GM10266 (cell line): ENCODE data around the gene ZNF664.
A peak's percentile ranks its signal among the peaks of the same experiment; 100 is the strongest.

Source experiments
- DNase-seq: peaks from one replicate; pipeline ENCODE4 v3.0.0; 2012; ENCODE audit errors: extremely low spot score
- TF ChIP-seq, protein P1 (sequence below): IDR thresholded peaks from 2 replicates; pipeline ENCODE4 v1.5.1; 2012; ENCODE audit warnings: mild to moderate bottlenecking, low read depth; ENCODE audit not compliant: control insufficient read depth, insufficient read depth; ENCODE audit errors: missing control alignments

Gene ZNF664

DNA sequence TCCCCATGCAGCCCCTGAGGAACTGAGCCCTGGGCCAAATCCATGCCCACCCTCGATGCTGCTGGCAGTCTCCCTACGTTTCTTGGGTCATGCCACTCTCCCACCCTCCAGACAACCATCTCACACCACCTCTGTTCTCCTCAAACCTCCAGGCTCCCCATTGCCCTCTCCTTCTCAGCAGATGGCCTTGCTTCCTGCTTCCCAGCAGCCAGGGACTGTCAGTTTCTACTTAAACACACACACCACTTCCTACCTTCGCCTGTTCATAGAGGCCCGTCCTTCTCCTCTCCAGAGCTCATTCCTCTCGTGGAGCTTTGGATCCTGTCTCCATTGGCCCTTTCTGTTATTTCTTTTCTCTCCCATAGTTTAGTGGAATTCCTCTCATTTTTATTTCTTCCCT lies 27.1 kb downstream of the ZNF664 start:
- DNase-seq: no peak
- TF ChIP-seq, protein P1, sequence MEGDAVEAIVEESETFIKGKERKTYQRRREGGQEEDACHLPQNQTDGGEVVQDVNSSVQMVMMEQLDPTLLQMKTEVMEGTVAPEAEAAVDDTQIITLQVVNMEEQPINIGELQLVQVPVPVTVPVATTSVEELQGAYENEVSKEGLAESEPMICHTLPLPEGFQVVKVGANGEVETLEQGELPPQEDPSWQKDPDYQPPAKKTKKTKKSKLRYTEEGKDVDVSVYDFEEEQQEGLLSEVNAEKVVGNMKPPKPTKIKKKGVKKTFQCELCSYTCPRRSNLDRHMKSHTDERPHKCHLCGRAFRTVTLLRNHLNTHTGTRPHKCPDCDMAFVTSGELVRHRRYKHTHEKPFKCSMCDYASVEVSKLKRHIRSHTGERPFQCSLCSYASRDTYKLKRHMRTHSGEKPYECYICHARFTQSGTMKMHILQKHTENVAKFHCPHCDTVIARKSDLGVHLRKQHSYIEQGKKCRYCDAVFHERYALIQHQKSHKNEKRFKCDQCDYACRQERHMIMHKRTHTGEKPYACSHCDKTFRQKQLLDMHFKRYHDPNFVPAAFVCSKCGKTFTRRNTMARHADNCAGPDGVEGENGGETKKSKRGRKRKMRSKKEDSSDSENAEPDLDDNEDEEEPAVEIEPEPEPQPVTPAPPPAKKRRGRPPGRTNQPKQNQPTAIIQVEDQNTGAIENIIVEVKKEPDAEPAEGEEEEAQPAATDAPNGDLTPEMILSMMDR: no peak

DNA sequence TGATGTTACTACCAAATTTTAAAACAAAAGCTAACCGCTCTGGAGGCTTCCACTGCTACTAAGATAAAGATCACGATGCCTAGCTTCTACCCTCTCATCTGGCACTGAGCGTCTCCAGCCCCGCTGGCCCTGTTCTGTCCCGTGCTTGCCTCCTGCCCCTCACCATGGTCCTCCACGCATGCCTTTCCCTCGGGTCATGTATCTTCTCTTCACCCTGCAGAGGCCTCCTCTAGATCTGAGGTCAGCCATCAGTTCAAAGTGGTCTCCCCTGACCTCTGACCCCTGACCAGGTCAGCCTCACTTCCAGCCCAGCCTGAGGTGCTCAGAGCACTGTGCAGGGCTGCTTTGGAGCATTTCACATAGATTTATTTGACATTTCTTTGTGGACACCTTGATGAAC lies 28.3 kb downstream of the ZNF664 start:
- TF ChIP-seq, protein P1: no peak
- DNase-seq: no peak

DNA sequence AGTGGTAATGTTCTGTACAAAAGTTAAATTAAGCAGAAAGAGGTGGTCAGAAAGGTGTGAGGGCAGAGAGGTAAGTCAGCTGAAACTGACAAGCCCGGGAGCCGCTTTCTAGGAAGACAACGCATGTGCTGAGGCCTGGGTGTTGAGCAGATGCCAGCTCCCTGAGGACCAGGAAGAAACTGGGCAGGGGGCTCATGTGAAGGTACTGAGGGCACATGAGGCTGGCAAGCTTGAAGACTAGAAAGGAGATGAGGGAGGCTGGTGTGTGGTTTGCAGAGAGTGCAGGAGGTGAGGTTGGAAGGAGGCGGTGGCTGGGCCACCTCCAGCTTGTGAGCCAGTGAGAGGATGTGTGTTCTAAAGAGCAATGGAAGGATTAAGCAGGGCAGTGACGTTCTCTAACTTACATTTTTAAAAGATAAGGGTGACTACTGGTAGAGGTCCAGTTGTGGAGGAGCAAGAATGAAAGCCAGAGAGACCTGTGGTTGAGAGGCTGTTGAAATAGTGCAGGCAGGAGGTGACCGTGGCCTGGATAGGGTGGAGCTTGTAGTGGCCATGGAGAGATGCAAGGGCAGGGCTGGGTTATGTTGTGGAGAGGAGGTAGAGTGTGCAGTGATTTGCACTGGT lies 29.1 kb downstream of the ZNF664 start:
- no peak for DNase-seq
- TF ChIP-seq, protein P1: no peak

DNA sequence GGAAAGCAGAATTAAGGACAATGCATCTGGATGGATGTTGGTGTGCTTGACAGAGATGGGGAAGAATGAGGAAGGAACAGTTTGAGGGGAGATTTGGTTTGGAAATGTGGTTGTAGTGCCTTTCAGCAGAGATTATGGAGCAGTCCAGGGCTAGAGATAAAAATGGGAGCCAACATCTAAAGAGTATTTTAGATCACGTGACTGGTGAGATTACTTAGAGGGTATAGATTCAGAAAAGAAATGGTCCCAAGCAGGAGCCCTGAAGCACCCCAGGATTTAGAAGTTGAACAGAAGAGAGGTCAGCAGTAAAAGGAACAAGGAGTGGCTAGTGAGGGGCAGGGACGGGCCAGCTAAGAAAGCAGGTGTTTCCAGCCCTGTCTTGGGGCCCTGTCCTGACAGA lies 29.6 kb downstream of the ZNF664 start:
- TF ChIP-seq, protein P1: no peak
- no peak for DNase-seq

DNA sequence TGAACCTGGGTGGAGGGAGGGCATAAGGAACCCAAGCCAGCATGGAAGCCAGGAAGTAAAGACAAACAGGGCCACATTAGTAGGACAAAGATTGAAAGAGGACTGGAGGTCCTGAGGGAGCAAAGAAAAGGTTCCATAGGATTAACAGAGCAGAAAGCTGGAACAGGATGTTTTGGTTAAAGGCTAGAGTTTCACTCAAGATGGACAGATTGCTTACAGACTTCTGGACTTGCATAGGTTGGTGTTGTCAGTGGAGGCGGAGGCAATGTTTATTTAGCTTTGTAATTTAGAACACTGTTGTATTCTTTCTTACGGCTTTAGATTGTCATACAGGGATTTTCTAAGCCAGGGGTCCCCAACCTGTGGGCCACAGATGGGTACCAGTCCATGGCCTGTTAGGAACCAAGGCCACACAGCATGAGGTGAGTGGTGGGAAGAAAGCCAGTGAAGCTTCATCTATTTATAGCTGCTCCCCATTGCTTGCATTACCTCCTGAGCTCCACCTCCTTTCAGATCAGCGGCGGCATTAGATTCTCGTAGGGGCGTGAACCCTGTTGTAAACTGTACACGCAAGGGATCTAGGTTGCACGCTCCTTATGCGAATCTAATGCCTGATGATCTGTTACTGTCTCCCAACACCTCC lies 31.3 kb downstream of the ZNF664 start:
- no peak for DNase-seq
- TF ChIP-seq, protein P1: no peak

DNA sequence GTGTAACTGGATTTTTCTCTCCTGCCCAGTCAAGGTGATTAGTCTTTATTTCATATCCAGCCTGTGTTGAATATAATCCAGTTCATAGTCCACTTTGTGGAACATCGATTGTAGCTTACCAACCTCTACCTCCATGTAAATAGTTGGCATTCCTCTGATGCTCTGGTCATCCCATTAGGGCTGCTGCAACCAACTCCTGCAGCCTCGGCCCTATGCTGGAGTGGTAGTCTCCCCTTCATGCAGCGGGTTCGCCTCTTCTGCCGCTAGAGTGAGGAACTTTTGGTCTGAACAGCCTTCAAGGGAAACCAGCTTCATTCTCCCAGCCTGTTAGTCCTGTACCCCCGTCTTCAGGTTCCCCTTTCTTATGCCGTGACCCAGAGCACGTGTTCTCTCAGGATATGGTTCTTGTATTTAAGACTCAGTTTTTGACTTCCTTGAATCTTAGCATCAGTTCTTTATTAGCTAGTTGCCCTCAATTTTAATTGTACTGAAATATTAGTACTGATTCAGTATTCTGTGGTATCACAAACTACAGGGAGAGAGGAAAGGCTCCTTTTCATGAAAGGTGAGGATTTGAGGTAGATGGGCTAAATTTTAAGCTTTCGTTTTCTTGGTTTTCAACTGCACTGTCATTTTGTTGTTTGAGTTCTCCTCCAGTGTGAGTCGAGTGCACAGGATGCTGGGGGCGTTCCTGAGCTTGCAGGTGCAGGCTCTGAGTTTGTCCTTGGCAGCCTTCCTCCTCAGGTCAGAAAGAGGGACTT lies 33.2 kb downstream of the ZNF664 start:
- peak; percentile 57 for DNase-seq
- TF ChIP-seq, protein P1: no peak
